ENCODE measurements around the gene ZNF487. TPM values are rescaled to one million over a fixed set of nuclear protein-coding genes. Genes with fewer than 3 reads are reported as not detected.

Gene ZNF487
- total RNA-seq: 5.6 TPM
- long read RNA-seq, partial matches to known transcripts: 0 of 1 reads
- long read RNA-seq, other reads (novel, unspliced or antisense): 1 of 1 reads

GRCh38 chr10:43436291-43437140 is at the start of gene ZNF487:
Gene ZNF487, plus strand, starts transcription at chr10:43437111. Its CDS starts 38,703 bp downstream, at chr10:43475814.
- peak; percentile 96 for DNase-seq
- Histone ChIP-seq H3K9me3 (no peaks in the 10 kb centered on the region), H3K36me3 (no peaks in the 10 kb centered on the region), H3K27me3 (no peaks in the 10 kb centered on the region), H3K27ac (peak within 1 kb of the TSS; percentile 99), H3K4me1 (no peaks in the 10 kb centered on the region), H3K4me3 (peak within 1 kb of the TSS; percentile 60)
- intact Hi-C loops (cut with DNase I): no loop called here
- peak; percentile 32 for TF ChIP-seq CTCF (IDR thresholded peaks at IDR 0.05)
- peak; percentile 98 for ATAC-seq

- no peak for DNase-seq
- H3K36me3 ChIP-seq: peaks cover 80% of the 10 kb centered on the region
- intact Hi-C loops (cut with DNase I): no loop called here
These were observed 49.3 kb upstream of the ZNF487 start for GRCh38 chr10:43387678-43388032.

GRCh38 chr10:43389867-43390266 is 47.0 kb upstream of the ZNF487 start:
- intact Hi-C loops (cut with DNase I): no loop called here
- Histone ChIP-seq H3K36me3 (peaks cover 100% of the 10 kb centered on the region), H3K4me1 (peaks cover 19% of the 10 kb centered on the region), H3K27me3 (no peaks in the 10 kb centered on the region), H3K4me3 (no peak overlapping the region), H3K9me3 (no peaks in the 10 kb centered on the region), H3K27ac (no peak overlapping the region)
- no peak for DNase-seq
- no peak for ATAC-seq
- TF ChIP-seq CTCF (IDR thresholded peaks at IDR 0.05): no peak

More at GRCh38 chr10:43387678-43388032, 49.3 kb upstream of the ZNF487 start:
- Histone ChIP-seq H3K27ac (no peak overlapping the region), H3K27me3 (no peaks in the 10 kb centered on the region), H3K4me1 (peaks cover 8% of the 10 kb centered on the region), H3K9me3 (no peaks in the 10 kb centered on the region), H3K4me3 (no peak overlapping the region)
- no peak for ATAC-seq
- no peak for TF ChIP-seq CTCF (IDR thresholded peaks at IDR 0.05)

- H3K27me3 ChIP-seq: no peaks in the 10 kb centered on the region
- no peak overlapping the region for H3K4me3 ChIP-seq
- peaks cover 99% of the 10 kb centered on the region for H3K36me3 ChIP-seq
- peaks cover 24% of the 10 kb centered on the region for H3K4me1 ChIP-seq
- intact Hi-C loops (cut with DNase I): no loop called here
- H3K27ac ChIP-seq: no peak overlapping the region
- no peaks in the 10 kb centered on the region for H3K9me3 ChIP-seq
- no peak for TF ChIP-seq CTCF (IDR thresholded peaks at IDR 0.05)
- no peak for ATAC-seq
- DNase-seq: no peak
These were observed 46.6 kb upstream of the ZNF487 start for GRCh38 chr10:43390333-43390732.

- intact Hi-C loops (cut with DNase I): no loop called here
- peak; percentile 39 for TF ChIP-seq CTCF (IDR thresholded peaks at IDR 0.05)
- Histone ChIP-seq H3K4me3 (no peak overlapping the region), H3K4me1 (peaks cover 27% of the 10 kb centered on the region), H3K27ac (no peak overlapping the region), H3K27me3 (no peaks in the 10 kb centered on the region), H3K9me3 (no peaks in the 10 kb centered on the region), H3K36me3 (peaks cover 94% of the 10 kb centered on the region)
- ATAC-seq (peak; percentile 73), DNase-seq (no peak)
These were observed 46.2 kb upstream of the ZNF487 start for GRCh38 chr10:43390759-43391158.
